Liver (tissue), 3 donors: Measurements from ENCODE around the gene CASZ1.

Experiments used
- ATF3 ChIP-seq: IDR thresholded peaks from 2 replicates; pipeline ENCODE4 v1.6.1; 2016; ENCODE audit warnings: antibody characterized with exemption
- CTCF ChIP-seq: fragments of 150-350 bp; IDR thresholded peaks from 2 replicates; pipeline ENCODE4 v1.5.1; 2017; ENCODE audit warnings: improper control_type of control experiment, low read depth, low read length; ENCODE audit not compliant: missing input control
- EGR1 ChIP-seq, 2 donors: IDR thresholded peaks; 2 replicates each; pipeline ENCODE4 v1.6.1; 2016 to 2018; ENCODE audit warnings: antibody characterized with exemption in 2 of 2, low read depth in 2 of 2
- FOXA1 ChIP-seq: IDR thresholded peaks from 2 replicates; pipeline ENCODE4 v1.6.1; 2016; ENCODE audit warnings: antibody characterized with exemption
- HNF4G ChIP-seq: IDR thresholded peaks from 2 replicates; pipeline ENCODE4 v1.6.1; 2016; ENCODE audit warnings: antibody characterized with exemption
- JUND ChIP-seq, 2 donors: IDR thresholded peaks; 2 replicates each; pipeline ENCODE4 v1.6.1; 2016; ENCODE audit warnings: antibody characterized with exemption in 2 of 2
- MAX ChIP-seq: IDR thresholded peaks from 2 replicates; pipeline ENCODE4 v1.6.1; 2016; ENCODE audit warnings: antibody characterized with exemption
- RAD21 ChIP-seq, 2 donors: IDR thresholded peaks; 2 replicates each; pipeline ENCODE4 v1.6.1; 2016; ENCODE audit warnings: antibody characterized with exemption in 2 of 2, mild to moderate bottlenecking in 2 of 2
- REST ChIP-seq: IDR thresholded peaks from 2 replicates; pipeline ENCODE4 v1.6.1; 2016; ENCODE audit warnings: antibody characterized with exemption, mild to moderate bottlenecking
- RXRA ChIP-seq, 2 donors: IDR thresholded peaks; 2 replicates each; pipeline ENCODE4 v1.6.1; 2017 to 2018; ENCODE audit warnings: antibody characterized with exemption in 2 of 2, mild to moderate bottlenecking in 1 of 2
- SP1 ChIP-seq: IDR thresholded peaks from 2 replicates; pipeline ENCODE4 v1.6.1; 2018; ENCODE audit warnings: antibody characterized with exemption, mild to moderate bottlenecking
- TAF1 ChIP-seq: conservative IDR thresholded peaks from 2 replicates; pipeline ENCODE4 v1.6.1; 2016; ENCODE audit warnings: antibody characterized with exemption, mild to moderate bottlenecking
- YY1 ChIP-seq: IDR thresholded peaks from 2 replicates; pipeline ENCODE4 v1.6.1; 2016; ENCODE audit warnings: antibody characterized with exemption, mild to moderate bottlenecking
- donor health status: healthy.
- donor health status: healthy.

- TF ChIP-seq CTCF (no peak), MAX (no peak), YY1 (no peak), EGR1 (IDR thresholded peaks at IDR 0.05; ENCODE audit: low read depth in 2 of 2) (no peak), RAD21 (IDR thresholded peaks at IDR 0.05) (no peak), TAF1 (no peak), REST (no peak), HNF4G (no peak), SP1 (no peak), JUND (IDR thresholded peaks at IDR 0.05) (no peak), RXRA (IDR thresholded peaks at IDR 0.05) (no peak), FOXA1 (no peak), ATF3 (no peak)
Observed at GRCh38 chr1:10614377-10615225, 181.8 kb downstream of the CASZ1 start.
